GM12801 (cell line): ENCODE measurements around the gene BFSP2.

Experiments used
- CTCF ChIP-seq: IDR thresholded peaks from one replicate; pipeline ENCODE4 v1.5.1; 2011; ENCODE audit warnings: control low read depth; ENCODE audit not compliant: insufficient read length; ENCODE audit errors: extremely low read depth

Gene BFSP2

GRCh38 chr3:133440652-133441051 is 40.8 kb downstream of the BFSP2 start:
- TF ChIP-seq CTCF: no peak

GRCh38 chr3:133441867-133442270 is 42.0 kb downstream of the BFSP2 start:
- TF ChIP-seq CTCF: no peak

GRCh38 chr3:133442518-133442917 is 42.7 kb downstream of the BFSP2 start:
- no peak for TF ChIP-seq CTCF

GRCh38 chr3:133443649-133444422 is 44.0 kb downstream of the BFSP2 start:
- TF ChIP-seq CTCF: no peak

- TF ChIP-seq CTCF: no peak
These were observed 44.5 kb downstream of the BFSP2 start for GRCh38 chr3:133444423-133444774.

GRCh38 chr3:133445108-133445507 is 45.3 kb downstream of the BFSP2 start:
- no peak for TF ChIP-seq CTCF

- no peak for TF ChIP-seq CTCF
These were observed 48.1 kb downstream of the BFSP2 start for GRCh38 chr3:133447750-133448477.
